Right ventricle myocardium superior (tissue), 1 donor: ENCODE data around the gene GLIPR1L1. TPM values are rescaled to one million over a fixed set of nuclear protein-coding genes. Genes with fewer than 3 reads are reported as not detected.

ENCODE experiments used
- total RNA-seq: library from RNA; stranded (reverse); fragmentation: NEBNext Ultra II Directional; extraction: Animal tissue kit (Norgen Biotek cat#: 25700); gene quantifications from one replicate; pipeline ENCODE4 v1.2.1, GENCODE V29; 2021
- donor health status: DM: no; HTN: yes; CAD: no; lungs with severe emphysema.

The GLIPR1L1 gene
- total RNA-seq, 1 donor from 2014 or later: not detected

Other genes starting within 250 kb of the GLIPR1L1 start
- gene KCNC2, start 124.8 kb upstream of the GLIPR1L1 start, total RNA-seq: not detected
- 14.4 TPM for gene CAPS2, start 4.3 kb upstream of the GLIPR1L1 start, total RNA-seq
- gene GLIPR1L2, start 56.4 kb downstream of the GLIPR1L1 start, total RNA-seq: 2.4 TPM
- 10.9 TPM for gene GLIPR1, start 146.1 kb downstream of the GLIPR1L1 start, total RNA-seq
- 25.2 TPM for gene KRR1, start 176.9 kb downstream of the GLIPR1L1 start, total RNA-seq